Tongue (tissue), 2 donors: Measurements from ENCODE around the gene MROH7. TPM values are rescaled to one million over a fixed set of nuclear protein-coding genes. Genes with fewer than 3 reads are reported as not detected.

Source experiments
- DNase-seq: peaks from one replicate; pipeline ENCODE4 v3.0.0-alpha.2; 2015
- total RNA-seq: library from RNA; depleted of rRNA; stranded (reverse); fragments of >200 nt; gene quantifications from one replicate; pipeline ENCODE4 v1.2.3, GENCODE V29; 2014

MROH7 gene
- total RNA-seq, result 4.2 TPM

GRCh38 chr1:54640863-54641836 is at the start of gene MROH7:
Gene MROH7, plus strand, starts transcription at chr1:54641786. Its CDS starts 11,141 bp downstream, at chr1:54652927.
- DNase-seq, result no peak

- no peak for DNase-seq
These were observed 47.9 kb upstream of the MROH7 start for GRCh38 chr1:54593571-54594160.

GRCh38 chr1:54594463-54594862 is 47.1 kb upstream of the MROH7 start:
- DNase-seq, result no peak

GRCh38 chr1:54595956-54596498 is 45.6 kb upstream of the MROH7 start:
- DNase-seq, result no peak

GRCh38 chr1:54596756-54597155 is 44.8 kb upstream of the MROH7 start:
- no peak for DNase-seq

- DNase-seq, result no peak
These were observed 44.0 kb upstream of the MROH7 start for GRCh38 chr1:54597455-54598030.

GRCh38 chr1:54599211-54599823 is 42.3 kb upstream of the MROH7 start:
- DNase-seq, result no peak

- DNase-seq, result no peak
These were observed 40.5 kb upstream of the MROH7 start for GRCh38 chr1:54600947-54601721.

- no peak for DNase-seq
These were observed 39.9 kb upstream of the MROH7 start for GRCh38 chr1:54601730-54602129.

- DNase-seq, result no peak
These were observed 39.0 kb upstream of the MROH7 start for GRCh38 chr1:54602554-54602953.

GRCh38 chr1:54603241-54603640 is 38.3 kb upstream of the MROH7 start:
- no peak for DNase-seq

- no peak for DNase-seq
These were observed 37.5 kb upstream of the MROH7 start for GRCh38 chr1:54604051-54604450.

GRCh38 chr1:54604572-54605370 is 36.8 kb upstream of the MROH7 start:
- DNase-seq, result no peak

GRCh38 chr1:54606096-54606989 is 35.2 kb upstream of the MROH7 start:
- no peak for DNase-seq

GRCh38 chr1:54606990-54607325 is 34.6 kb upstream of the MROH7 start:
- DNase-seq, result no peak

GRCh38 chr1:54607821-54608565 is 33.6 kb upstream of the MROH7 start:
- no peak for DNase-seq

- no peak for DNase-seq
These were observed 32.9 kb upstream of the MROH7 start for GRCh38 chr1:54608566-54609230.

- DNase-seq, result peak; percentile 88
These were observed 32.2 kb upstream of the MROH7 start for GRCh38 chr1:54609301-54609921.
